ENCODE measurements around the gene PWWP2B. TPM values are rescaled to one million over a fixed set of nuclear protein-coding genes. Genes with fewer than 3 reads are reported as not detected.

Gene PWWP2B
- total and polyA plus RNA-seq, 2 experiments from 2014 or later: 2.3 to 12.8 TPM

DNA sequence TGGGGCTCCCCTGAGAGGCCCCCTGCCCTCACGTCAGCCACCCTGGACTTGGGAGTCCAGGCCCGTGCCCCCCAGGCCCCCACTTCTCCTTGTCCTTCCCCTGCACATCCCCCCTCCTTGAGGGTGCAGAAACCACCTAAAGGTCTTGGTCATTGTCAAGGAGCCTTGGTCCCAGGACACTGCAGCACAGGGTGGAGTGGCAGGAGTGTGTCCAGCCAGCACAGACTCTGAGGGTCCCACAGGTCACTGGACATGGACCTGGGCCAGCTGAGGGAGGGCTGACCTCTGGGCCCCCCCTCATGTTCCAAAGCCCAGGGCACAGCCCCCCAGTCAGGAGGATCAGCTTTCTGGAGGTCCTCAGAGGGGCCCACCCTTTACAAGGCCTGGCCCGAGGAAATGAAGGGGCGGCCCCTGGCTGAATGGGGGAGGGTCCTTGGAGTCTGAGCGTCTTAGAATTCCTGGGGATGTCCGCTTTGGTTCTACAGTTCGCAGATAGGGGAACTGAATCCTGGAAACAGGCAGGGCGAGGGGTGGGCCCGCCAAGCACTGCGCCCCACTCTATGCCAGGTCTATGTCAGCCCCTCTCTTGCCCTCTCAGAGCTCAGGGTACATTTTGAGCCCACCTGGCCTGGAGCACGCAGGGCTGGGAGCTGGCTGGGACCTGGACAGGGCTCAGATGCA, 54.0 kb downstream of the PWWP2B start:
- Histone ChIP-seq H3K4me2 (no peak overlapping the region), H3K4me1 (ENCODE audit: insufficient read depth) (peaks cover 12% of the 10 kb centered on the region), H3K36me3 (ENCODE audit: insufficient read depth) (no peaks in the 10 kb centered on the region), H2AFZ (no peak overlapping the region), H3K9me2 (ENCODE audit: insufficient read depth) (no peaks in the 10 kb centered on the region), H3F3A (replicated peaks; ENCODE audit: low read depth) (0 out of 2 replicates have a peak, but pooled peaks cover 8% of the 10 kb centered on the region), H3K27me3 (ENCODE audit: insufficient read depth) (no peaks in the 10 kb centered on the region), H3K79me2 (replicated peaks; ENCODE audit: insufficient read depth) (no peaks in the 10 kb centered on the region), H4K20me1 (replicated peaks; ENCODE audit: insufficient read depth) (no peaks in the 10 kb centered on the region), H3K27ac (ENCODE audit: low read depth) (no peak overlapping the region), H3K4me3 (no peak overlapping the region)
- H3K27ac Mint-ChIP-seq: no peak overlapping the region
- H3K4me1 Mint-ChIP-seq: peaks cover 15% of the 10 kb centered on the region
- no peak overlapping the region for H3K4me3 Mint-ChIP-seq
- DNase-seq (ENCODE audit: low spot score): no peak
- peaks cover 11% of the 10 kb centered on the region for H3K27me3 Mint-ChIP-seq (ENCODE audit: insufficient read depth, low read depth, poor library complexity)
- TF ChIP-seq ZNF114 (CRISPR knock-in tag; IDR thresholded peaks at IDR 0.05) (no peak), NANOG (IDR thresholded peaks at IDR 0.05; ENCODE audit: borderline replicate concordance) (no peak), EZH2 (IDR thresholded peaks at IDR 0.05; ENCODE audit: low read depth, unreplicated experiment) (no peak), ZNF331 (CRISPR knock-in tag; IDR thresholded peaks at IDR 0.05; ENCODE audit: low read depth) (no peak), EZH2phosphoT487 (IDR thresholded peaks at IDR 0.05; ENCODE audit: unreplicated experiment) (no peak), ZNF462 (CRISPR knock-in tag; IDR thresholded peaks at IDR 0.05) (no peak), CREB1 (CRISPR knock-in tag; IDR thresholded peaks at IDR 0.05; ENCODE audit: low read depth) (no peak), JUNB (IDR thresholded peaks at IDR 0.05; ENCODE audit: unreplicated experiment) (no peak)
- TF ChIP-seq, protein P1, sequence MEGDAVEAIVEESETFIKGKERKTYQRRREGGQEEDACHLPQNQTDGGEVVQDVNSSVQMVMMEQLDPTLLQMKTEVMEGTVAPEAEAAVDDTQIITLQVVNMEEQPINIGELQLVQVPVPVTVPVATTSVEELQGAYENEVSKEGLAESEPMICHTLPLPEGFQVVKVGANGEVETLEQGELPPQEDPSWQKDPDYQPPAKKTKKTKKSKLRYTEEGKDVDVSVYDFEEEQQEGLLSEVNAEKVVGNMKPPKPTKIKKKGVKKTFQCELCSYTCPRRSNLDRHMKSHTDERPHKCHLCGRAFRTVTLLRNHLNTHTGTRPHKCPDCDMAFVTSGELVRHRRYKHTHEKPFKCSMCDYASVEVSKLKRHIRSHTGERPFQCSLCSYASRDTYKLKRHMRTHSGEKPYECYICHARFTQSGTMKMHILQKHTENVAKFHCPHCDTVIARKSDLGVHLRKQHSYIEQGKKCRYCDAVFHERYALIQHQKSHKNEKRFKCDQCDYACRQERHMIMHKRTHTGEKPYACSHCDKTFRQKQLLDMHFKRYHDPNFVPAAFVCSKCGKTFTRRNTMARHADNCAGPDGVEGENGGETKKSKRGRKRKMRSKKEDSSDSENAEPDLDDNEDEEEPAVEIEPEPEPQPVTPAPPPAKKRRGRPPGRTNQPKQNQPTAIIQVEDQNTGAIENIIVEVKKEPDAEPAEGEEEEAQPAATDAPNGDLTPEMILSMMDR (conservative IDR thresholded peaks at IDR 0.05; ENCODE audit: low read depth in 2 of 2): no peak
- TF ChIP-seq, protein P2, sequence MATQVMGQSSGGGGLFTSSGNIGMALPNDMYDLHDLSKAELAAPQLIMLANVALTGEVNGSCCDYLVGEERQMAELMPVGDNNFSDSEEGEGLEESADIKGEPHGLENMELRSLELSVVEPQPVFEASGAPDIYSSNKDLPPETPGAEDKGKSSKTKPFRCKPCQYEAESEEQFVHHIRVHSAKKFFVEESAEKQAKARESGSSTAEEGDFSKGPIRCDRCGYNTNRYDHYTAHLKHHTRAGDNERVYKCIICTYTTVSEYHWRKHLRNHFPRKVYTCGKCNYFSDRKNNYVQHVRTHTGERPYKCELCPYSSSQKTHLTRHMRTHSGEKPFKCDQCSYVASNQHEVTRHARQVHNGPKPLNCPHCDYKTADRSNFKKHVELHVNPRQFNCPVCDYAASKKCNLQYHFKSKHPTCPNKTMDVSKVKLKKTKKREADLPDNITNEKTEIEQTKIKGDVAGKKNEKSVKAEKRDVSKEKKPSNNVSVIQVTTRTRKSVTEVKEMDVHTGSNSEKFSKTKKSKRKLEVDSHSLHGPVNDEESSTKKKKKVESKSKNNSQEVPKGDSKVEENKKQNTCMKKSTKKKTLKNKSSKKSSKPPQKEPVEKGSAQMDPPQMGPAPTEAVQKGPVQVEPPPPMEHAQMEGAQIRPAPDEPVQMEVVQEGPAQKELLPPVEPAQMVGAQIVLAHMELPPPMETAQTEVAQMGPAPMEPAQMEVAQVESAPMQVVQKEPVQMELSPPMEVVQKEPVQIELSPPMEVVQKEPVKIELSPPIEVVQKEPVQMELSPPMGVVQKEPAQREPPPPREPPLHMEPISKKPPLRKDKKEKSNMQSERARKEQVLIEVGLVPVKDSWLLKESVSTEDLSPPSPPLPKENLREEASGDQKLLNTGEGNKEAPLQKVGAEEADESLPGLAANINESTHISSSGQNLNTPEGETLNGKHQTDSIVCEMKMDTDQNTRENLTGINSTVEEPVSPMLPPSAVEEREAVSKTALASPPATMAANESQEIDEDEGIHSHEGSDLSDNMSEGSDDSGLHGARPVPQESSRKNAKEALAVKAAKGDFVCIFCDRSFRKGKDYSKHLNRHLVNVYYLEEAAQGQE (IDR thresholded peaks at IDR 0.05; ENCODE audit: unreplicated experiment): no peak
- H3K36me3 Mint-ChIP-seq (ENCODE audit: low read depth): no peaks in the 10 kb centered on the region
- no peaks in the 10 kb centered on the region; the same call in 2 of the 3 replicates for H3K9me3 Mint-ChIP-seq
- no peak; the same call in 2 of the 3 replicates for ATAC-seq
